Measurements from ENCODE around the gene PACRG.

DNA sequence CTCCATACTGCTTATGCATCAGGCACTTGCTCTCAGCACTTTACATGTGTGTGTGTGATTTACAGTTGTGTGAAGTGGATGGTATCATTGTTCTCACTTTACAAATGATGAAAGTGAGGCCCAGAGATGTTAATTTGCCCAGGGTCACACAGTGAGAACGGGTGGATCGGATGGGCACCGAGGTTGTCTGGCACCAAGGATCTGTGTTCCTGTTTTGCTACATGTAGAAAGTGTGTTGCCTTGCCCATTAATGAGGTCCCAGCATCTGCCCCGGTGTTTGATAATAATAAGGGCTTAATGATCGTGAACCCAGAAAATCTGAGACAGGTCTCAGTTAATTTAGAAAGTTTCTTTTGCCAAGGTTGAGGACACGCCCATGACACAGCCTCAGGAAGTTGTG lies 470.6 kb downstream of the PACRG start:
- TF ChIP-seq, protein P1, sequence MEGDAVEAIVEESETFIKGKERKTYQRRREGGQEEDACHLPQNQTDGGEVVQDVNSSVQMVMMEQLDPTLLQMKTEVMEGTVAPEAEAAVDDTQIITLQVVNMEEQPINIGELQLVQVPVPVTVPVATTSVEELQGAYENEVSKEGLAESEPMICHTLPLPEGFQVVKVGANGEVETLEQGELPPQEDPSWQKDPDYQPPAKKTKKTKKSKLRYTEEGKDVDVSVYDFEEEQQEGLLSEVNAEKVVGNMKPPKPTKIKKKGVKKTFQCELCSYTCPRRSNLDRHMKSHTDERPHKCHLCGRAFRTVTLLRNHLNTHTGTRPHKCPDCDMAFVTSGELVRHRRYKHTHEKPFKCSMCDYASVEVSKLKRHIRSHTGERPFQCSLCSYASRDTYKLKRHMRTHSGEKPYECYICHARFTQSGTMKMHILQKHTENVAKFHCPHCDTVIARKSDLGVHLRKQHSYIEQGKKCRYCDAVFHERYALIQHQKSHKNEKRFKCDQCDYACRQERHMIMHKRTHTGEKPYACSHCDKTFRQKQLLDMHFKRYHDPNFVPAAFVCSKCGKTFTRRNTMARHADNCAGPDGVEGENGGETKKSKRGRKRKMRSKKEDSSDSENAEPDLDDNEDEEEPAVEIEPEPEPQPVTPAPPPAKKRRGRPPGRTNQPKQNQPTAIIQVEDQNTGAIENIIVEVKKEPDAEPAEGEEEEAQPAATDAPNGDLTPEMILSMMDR (IDR thresholded peaks at IDR 0.05) = no peak
- TF ChIP-seq POLR2A (IDR thresholded peaks at IDR 0.05) = no peak
- TF ChIP-seq EP300 (IDR thresholded peaks at IDR 0.05) = no peak
